GM12874 (cell line): ENCODE results near the gene WDFY4.

ENCODE experiments used
- TF ChIP-seq, protein P1 (sequence below): IDR thresholded peaks from 2 replicates; pipeline ENCODE4 v1.5.1; 2011; ENCODE audit warnings: low read depth, mild to moderate bottlenecking, control low read depth, low read length, moderate library complexity; ENCODE audit not compliant: insufficient read depth

Gene WDFY4

DNA sequence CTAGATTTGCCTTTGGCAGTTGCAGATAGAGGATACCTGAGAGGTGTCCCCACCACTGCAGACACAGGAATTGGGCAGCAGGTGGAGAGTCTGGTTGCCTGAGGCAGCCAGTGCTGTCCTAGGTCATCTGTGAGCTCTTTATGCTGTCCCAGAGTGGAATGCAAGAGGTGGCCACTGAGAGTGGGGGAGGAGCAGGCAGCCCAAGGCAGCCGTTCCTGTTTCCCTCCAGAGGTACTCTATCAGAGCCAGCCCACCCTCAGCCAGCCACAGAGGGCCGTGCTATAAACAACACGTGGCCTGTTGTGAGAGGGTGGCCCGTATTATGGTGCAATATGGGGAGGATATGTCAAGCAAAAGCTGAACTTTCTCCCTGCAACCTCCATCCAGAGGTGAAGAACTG lies 246.5 kb downstream of the WDFY4 start:
- TF ChIP-seq, protein P1, sequence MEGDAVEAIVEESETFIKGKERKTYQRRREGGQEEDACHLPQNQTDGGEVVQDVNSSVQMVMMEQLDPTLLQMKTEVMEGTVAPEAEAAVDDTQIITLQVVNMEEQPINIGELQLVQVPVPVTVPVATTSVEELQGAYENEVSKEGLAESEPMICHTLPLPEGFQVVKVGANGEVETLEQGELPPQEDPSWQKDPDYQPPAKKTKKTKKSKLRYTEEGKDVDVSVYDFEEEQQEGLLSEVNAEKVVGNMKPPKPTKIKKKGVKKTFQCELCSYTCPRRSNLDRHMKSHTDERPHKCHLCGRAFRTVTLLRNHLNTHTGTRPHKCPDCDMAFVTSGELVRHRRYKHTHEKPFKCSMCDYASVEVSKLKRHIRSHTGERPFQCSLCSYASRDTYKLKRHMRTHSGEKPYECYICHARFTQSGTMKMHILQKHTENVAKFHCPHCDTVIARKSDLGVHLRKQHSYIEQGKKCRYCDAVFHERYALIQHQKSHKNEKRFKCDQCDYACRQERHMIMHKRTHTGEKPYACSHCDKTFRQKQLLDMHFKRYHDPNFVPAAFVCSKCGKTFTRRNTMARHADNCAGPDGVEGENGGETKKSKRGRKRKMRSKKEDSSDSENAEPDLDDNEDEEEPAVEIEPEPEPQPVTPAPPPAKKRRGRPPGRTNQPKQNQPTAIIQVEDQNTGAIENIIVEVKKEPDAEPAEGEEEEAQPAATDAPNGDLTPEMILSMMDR = no peak

DNA sequence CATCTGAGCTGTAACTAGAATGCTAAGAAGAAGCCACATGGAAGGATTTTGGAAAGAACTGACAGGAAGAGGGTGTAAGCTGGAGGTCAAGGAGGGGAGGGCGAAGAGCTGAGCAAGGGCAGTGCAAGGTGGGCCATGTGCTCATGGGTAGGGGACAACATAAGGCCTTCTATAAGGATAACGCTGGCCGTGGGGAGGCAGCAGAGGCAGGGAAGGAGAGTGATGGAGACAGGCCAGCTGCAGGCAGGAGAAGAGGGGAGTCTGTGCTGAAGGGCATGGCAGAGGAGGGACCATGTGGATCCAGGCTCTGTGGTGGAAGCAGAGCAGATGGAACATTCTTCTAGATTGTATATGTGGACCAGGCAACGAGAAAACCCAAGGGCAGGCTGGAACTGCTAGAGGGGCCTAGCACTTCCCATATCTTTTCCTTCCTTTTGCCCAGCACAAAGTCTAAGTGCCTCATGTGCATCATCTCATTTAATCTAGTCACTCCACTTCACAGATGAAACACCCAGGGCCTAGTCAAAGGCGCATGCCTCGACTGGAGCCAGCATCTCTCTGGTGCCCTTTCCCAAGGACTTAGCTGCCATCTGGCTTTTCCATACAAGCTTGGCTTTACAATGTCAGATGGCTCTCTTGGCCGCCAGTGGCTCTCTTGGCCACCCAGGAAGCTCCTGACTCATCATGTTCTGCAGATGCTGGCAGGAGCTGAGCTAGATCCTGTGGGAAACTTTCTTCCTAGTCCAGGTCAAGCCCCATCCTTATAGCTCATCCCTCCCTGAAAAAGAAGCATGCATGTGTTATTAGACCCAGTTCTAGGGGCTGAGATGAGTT lies 248.4 kb downstream of the WDFY4 start:
- TF ChIP-seq, protein P1 = no peak

DNA sequence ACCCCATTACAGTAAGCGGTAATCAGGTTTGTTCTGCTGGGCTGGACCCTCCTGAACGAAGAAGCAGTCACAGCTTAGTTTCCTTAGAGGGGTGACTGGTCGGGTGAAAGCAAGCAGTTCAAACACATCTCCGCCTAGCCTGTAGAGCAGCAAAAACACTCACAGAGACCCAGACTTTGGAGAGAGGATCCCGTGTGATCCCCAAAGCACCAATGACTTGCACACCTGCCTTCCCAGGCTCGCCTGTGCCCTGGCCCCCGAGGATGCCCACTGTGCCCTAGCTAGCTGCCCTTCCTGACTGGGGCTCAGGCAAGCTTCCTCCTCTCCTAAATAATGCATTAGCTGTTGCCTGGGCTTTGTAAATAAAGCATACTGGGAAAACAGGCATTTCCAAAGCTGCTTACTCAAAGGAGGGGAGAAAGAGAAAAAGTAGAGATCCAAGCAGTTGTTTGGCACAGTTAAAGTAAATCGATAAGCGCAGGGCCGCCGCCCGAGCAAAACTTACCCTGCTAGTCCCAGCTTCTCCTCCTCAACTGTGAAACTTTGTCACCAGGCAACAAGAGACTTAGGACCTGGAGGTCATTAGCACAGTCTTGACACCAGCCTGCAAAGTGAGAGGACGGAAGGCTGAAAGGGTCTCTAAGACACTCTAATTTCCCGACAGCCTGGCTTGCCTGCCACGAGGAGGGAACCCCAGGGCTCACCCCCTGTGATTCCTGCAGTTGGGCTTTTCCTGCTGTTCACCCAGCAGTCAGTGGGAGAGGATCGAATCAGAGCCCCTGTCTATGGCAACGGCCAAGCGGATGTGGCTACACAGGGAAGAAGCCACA lies 250.2 kb downstream of the WDFY4 start:
- TF ChIP-seq, protein P1 = no peak

DNA sequence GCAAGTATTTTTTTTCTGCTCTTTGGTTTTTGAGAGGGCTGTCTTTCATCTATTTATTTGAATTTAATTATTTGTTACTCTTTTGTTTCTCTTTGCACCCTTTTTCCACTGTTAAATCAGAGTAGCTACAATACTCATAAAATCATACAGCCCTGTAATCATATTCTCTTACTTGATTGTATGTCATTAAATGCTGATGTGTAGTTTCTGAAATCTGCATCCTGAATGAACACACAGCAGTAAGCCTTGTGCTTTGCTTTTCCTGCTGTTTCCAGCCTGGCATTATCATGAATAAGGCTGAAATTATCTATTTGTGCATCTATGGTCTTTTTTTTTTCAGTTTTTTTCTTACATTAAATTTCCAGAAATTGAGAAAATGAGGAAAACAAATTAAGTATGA lies 250.9 kb downstream of the WDFY4 start:
- TF ChIP-seq, protein P1 = no peak

DNA sequence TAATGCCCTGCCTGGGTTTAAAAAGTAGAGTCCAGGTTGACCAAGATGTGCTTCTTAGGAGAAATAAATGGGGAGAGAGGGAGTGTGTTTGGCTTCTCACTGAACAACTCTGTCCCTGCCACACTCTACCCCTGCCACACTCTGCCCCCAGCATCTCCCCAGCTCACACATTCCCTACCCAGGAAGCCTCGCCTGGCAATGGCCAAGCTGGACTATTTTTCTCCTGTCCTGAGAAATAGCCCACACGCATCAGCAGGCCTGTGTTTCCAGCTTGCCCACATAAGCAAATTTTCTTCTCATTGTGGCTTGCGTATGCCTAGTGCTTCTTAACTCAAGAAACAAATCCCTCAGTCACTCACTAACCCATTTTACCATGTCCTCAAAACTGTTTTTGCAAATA lies 253.1 kb downstream of the WDFY4 start:
- TF ChIP-seq, protein P1 = no peak

DNA sequence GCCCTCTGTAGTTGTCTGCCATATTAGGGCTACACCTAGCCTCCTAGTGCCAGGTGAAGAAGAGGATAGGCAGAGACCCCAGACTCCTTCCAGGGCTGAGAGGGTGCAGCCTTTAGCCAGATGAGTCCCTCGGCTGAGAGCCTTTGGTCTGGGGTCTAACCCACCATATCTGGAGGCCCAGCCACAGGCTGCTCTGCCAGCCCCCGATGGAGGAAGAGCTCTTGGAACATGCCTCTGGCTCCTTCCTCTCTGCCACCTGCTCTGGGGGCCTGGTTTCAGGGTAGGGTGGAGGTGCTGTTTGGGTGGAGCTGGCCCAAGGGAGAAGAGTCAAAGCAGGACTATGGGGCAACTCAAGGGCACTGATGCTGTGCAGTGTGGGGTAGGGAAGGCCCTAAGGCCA lies 253.6 kb downstream of the WDFY4 start:
- TF ChIP-seq, protein P1 = no peak

DNA sequence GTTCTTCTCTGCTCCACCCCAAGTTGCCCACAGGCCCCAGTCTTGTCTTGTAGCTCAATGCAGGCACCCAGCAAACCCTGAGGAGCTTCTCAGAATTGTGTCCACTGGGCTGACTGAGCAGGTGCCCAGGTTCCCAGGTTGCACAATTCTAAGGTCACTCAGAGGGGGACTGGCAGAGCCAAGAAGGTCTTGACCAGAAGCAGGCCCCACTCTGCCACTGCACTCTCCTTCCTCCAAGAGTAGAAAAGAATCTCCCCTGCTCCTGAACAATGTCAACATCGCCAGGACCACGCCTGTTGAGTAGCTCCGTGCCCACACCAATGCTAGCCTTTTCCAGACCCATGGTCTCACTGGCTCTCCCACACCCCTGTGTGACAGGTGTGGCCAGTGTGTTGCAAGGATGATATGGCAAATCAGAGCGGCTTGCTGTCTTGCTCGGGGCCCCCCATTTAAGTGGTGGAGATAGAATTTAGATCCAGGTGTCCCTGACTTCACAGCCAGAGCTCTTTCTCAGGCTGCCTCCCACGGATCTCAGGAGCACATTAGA lies 254.4 kb downstream of the WDFY4 start:
- TF ChIP-seq, protein P1 = no peak
